Amniotic epithelial cell (primary cell): Measurements from ENCODE around the gene H19.

Experiments used
- DNase-seq: peaks from one replicate; pipeline ENCODE4 v3.0.0-alpha.2; 2010; ENCODE audit warnings: low read depth

The H19 gene

GRCh38 chr11:1946812-1947484 is 50.7 kb downstream of the H19 start, which contains the start of gene MRPL23:
MRPL23 (plus strand) TSS chr11:1947332; CDS start chr11:1947363, 31 bp downstream.
- DNase-seq: no peak
